ENCODE data around the gene NADK2. TPM values are rescaled to one million over a fixed set of nuclear protein-coding genes. Genes with fewer than 3 reads are reported as not detected.

NADK2 gene
- total RNA-seq, 1 experiment from 2014 or later = 12.2 TPM

- no peak for TF ChIP-seq CTCF (conservative IDR thresholded peaks at IDR 0.05)
- Histone ChIP-seq H3K56ac (ENCODE audit: insufficient read length, low read depth, low read length) (no peak overlapping the region), H3K23ac (ENCODE audit: insufficient read length, low read depth, low read length) (no peak overlapping the region), H3K4me1 (ENCODE audit: insufficient read depth, low read length) (no peaks in the 10 kb centered on the region), H4K8ac (replicated peaks; ENCODE audit: insufficient read length, low read depth, low read length) (no peak overlapping the region), H3K79me1 (ENCODE audit: insufficient read depth, low read depth, low read length, poor library complexity, severe bottlenecking) (no peaks in the 10 kb centered on the region), H3K9me3 (ENCODE audit: control insufficient read depth, low read depth, low read length) (no peaks in the 10 kb centered on the region), H3K18ac (ENCODE audit: insufficient read length, low read depth, low read length) (no peak overlapping the region), H4K91ac (ENCODE audit: insufficient read length, low read depth, low read length) (no peak overlapping the region), H2AK5ac (ENCODE audit: insufficient read length, low read length) (no peak overlapping the region), H3K9ac (ENCODE audit: extremely low read depth, insufficient read length, low read length) (no peak overlapping the region), H3K23me2 (ENCODE audit: insufficient read length, low read depth, low read length, poor library complexity, severe bottlenecking) (no peaks in the 10 kb centered on the region), H2AFZ (ENCODE audit: low read length) (no peak overlapping the region), H3K27ac (ENCODE audit: insufficient read length, low read depth, low read length) (no peak overlapping the region), H2BK120ac (ENCODE audit: low read depth, low read length, poor library complexity, severe bottlenecking) (no peak overlapping the region), H4K20me1 (ENCODE audit: control insufficient read depth, insufficient read depth, insufficient read length) (no peaks in the 10 kb centered on the region), H2BK12ac (ENCODE audit: insufficient read length, low read depth, low read length) (no peak overlapping the region), H3K4me2 (ENCODE audit: insufficient read depth, insufficient read length, low read length) (no peak overlapping the region), H2BK5ac (ENCODE audit: insufficient read length, low read length) (no peak overlapping the region), H3K14ac (ENCODE audit: insufficient read depth, low read length) (no peak overlapping the region), H2BK15ac (ENCODE audit: low read depth, low read length) (no peak overlapping the region), H3K79me2 (ENCODE audit: insufficient read depth, low read length) (no peaks in the 10 kb centered on the region), H4K5ac (ENCODE audit: insufficient read length, low read depth, low read length) (no peak overlapping the region), H2BK20ac (ENCODE audit: low read depth, low read length, poor library complexity, severe bottlenecking) (no peak overlapping the region), H3K27me3 (ENCODE audit: insufficient read depth, low read length) (no peaks in the 10 kb centered on the region), H3T11ph (ENCODE audit: low read length) (no peak overlapping the region), H3K4ac (ENCODE audit: low read depth, low read length) (no peak overlapping the region)
- H3K27me3 Mint-ChIP-seq (ENCODE audit: low read depth) = no peaks in the 10 kb centered on the region
- no peaks in the 10 kb centered on the region for H3K4me1 Mint-ChIP-seq
- no peak overlapping the region for H3K4me3 Mint-ChIP-seq
- peaks cover 42 to 84% (median 81%) of the 10 kb centered on the region in 3 experiments for H3K36me3 Mint-ChIP-seq (ENCODE audit: insufficient read depth in 1 of 3, low read depth in 3 of 3)
- no CpG with 5 or more reads among the region's 4 CpGs for WGBS (ENCODE audit: extremely low coverage, insufficient read length, low lambda C conversion rate)
- H3K27ac Mint-ChIP-seq = no peak overlapping the region; a peak in 1 of 7 replicates
- peaks cover 0 to 2% of the 10 kb centered on the region in 2 experiments; a peak in 2 of 5 replicates for H3K9me3 Mint-ChIP-seq
- DNase-seq = no peak
Measured at GRCh38 chr5:36179950-36180349, 61.8 kb downstream of the NADK2 start.
